AG09319 (cell line): ENCODE data around the gene SGPP2.

Source experiments
- DNase-seq: peaks from one replicate; pipeline ENCODE4 v3.0.0-alpha.2; 2010; ENCODE audit warnings: low read depth; ENCODE audit errors: extremely low read depth
- TF ChIP-seq, protein P1 (sequence below): IDR thresholded peaks from 2 replicates; pipeline ENCODE4 v1.5.1; 2011; ENCODE audit warnings: low read depth, mild to moderate bottlenecking, inconsistent platforms, low read length, moderate library complexity

SGPP2 gene

DNA sequence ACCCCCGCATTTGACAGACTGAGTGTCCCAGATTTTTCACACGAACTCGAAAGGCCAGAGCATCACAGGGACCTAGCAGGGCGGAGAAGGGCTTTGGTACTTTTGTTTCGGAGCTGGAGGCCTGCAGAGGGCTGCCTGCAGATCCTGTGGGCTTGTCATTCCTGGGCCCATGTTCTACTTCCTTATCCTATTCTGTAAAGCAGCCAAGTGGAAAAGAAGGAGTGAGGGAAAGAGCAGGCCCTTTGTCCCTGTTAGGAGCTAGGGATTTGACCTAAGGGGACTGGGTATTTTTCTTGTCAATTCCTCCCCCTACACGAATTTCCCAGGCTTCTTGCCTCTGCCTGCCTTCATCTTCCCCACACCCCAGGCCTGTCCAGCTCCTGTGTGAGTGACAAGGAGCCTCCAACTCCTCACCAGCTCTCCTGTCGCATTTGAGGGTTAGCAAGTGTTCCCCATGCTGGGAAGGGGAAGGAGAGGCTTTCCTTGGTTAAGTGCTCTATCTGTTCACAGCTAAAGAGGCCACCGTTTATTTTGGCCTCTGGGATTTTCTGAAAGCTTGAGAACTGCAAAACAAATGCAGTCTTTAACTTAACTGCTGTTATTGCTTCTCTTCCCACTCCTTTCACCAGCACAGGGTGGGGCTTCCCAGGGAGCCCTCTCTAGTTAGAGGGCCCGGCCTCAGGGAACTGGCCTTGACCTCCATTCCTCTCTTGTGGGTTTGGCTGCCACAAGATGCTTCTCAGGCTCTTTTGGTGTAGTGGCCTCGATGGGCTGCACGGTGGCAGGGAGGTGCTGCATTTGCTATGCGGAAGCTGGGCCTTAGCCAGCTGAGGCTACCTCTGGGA is 61.2 kb downstream of the SGPP2 start:
- DNase-seq, result no peak
- TF ChIP-seq, protein P1, sequence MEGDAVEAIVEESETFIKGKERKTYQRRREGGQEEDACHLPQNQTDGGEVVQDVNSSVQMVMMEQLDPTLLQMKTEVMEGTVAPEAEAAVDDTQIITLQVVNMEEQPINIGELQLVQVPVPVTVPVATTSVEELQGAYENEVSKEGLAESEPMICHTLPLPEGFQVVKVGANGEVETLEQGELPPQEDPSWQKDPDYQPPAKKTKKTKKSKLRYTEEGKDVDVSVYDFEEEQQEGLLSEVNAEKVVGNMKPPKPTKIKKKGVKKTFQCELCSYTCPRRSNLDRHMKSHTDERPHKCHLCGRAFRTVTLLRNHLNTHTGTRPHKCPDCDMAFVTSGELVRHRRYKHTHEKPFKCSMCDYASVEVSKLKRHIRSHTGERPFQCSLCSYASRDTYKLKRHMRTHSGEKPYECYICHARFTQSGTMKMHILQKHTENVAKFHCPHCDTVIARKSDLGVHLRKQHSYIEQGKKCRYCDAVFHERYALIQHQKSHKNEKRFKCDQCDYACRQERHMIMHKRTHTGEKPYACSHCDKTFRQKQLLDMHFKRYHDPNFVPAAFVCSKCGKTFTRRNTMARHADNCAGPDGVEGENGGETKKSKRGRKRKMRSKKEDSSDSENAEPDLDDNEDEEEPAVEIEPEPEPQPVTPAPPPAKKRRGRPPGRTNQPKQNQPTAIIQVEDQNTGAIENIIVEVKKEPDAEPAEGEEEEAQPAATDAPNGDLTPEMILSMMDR, result no peak

DNA sequence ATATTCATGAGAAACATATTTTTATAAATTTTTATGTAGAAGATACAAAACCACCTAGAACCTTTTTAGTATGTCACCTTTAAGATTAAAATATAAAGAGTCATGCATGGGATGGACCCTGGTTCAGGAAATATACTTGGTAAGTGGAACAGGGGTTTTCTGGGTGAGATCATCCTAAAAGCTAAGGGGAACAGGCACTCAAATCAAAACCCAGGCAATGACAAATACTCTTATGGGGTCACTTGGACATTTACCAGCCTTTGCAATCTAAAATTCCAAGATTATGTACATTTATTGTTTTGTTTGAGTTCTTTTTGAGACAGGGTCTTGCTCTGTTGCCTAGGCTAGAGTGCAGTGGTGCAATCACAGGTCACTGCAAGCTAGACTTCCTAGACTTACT is 65.8 kb downstream of the SGPP2 start:
- DNase-seq, result no peak
- TF ChIP-seq, protein P1, result no peak

DNA sequence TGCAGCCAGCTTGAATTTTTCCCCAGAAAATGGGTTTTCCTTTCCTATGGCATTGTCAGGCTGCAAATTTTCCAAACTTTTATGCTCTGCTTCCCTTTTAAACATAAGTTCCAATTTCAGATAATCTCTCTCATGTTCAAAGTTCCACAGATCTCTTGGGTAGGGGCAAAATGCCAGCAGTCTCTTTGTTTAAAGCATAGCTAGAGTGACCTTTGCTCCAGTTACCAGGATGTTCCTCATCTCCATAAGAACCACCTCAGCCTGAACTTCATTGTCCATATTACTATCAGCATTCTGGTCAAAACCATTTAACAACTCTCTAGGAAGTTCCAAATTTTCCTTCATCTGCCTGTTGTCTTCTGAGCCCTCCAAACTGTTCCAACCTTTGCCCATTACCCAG is 68.3 kb downstream of the SGPP2 start:
- DNase-seq, result no peak
- TF ChIP-seq, protein P1, result no peak

DNA sequence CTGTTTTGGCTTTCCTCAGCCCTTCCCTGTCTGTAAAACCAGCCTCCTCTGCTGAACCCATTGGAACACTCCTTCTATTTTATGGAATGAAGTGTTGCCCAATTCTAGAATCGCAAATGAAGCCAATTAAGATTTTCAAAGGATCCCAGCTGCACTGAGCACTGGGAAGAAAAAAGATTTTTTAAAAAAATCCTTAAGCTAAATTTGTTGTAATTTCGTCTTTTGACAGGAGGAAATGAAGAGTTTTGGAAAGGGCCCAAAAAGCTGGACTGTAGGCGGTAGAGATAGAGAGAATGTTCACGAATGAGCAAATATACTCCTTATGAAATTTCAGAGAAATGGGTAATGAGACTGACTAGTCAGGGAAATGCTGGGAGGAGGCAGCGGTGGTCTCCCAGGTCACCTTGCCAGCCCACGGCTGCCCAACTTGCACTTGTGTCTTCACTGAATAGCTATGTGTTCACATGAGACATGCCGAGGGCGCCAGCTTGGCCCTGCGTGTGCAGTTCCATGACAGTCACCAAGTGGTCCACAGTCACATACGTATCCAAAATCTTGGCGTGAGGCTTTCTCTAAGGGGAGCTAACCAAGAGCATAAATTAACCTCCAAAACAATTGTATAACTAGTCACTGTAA is 69.9 kb downstream of the SGPP2 start:
- DNase-seq, result no peak
- TF ChIP-seq, protein P1, result no peak

DNA sequence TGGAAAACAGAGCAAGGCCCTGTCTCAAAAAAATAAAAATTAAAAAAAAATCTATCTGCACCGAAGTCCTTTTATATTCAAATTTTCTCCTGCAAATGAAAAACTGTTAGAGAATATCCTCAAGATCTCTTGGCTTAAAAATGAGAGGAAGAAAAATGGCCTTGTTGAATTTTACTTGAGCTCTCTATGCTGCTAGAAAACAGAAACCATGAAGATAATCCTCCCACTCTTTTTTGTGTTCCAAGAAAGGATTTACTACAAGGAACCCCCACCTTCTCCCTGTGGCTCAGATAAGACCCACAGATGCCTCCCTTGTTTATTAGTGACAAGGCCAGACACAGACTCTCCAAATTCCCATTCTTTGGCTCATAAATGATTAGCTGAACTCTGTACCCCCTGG is 71.0 kb downstream of the SGPP2 start:
- DNase-seq, result no peak
- TF ChIP-seq, protein P1, result no peak

DNA sequence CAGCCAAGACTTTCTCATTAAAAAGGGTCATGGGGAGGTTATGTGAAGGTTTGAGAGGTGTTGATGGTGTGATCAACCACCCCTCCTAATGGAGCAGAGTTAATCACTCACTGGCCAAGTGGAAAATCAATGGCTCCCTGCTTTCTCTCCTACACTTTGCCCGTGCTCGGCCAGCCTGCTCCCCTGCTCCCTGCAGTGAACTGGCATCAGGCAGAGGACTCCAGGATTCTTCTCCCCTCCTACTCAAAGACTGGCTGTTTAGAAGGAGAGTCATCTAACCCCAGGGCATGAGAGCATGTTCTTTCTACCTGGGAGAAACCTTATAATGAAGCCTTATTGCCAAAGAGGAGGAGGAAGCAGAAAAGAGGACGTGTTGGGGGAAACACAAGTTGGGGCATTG is 74.9 kb downstream of the SGPP2 start:
- TF ChIP-seq, protein P1, result no peak

DNA sequence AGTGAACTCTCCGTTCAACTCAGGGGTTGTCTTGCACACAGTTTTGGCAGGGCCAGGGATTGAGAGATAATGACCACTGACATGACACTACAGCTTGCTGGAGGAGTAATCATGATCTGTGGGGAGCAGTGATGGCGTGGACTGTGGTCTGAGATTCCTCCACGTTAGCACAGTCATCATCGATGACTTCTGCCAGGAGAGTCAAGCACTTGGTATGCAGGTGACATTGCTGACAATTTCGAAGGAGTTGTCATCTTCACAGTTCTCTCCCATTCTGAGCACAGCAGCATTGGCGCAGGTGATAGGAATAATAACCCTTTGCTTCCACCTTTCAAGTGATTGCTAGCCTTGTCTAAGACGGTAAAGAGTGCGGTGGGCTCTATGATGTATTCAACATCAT is 79.8 kb downstream of the SGPP2 start:
- no peak for DNase-seq
- TF ChIP-seq, protein P1, result no peak

More for the DNA sequence above, 74.9 kb downstream of the SGPP2 start:
- no peak for DNase-seq
